Measurements from ENCODE around the gene LIME1. TPM values are rescaled to one million over a fixed set of nuclear protein-coding genes. Genes with fewer than 3 reads are reported as not detected.

LIME1 gene
- total RNA-seq, 1 experiment from 2014 or later, result 27.4 TPM

- peak overlapping the region; percentile 85 to 96 for H3K4me3 ChIP-seq (replicated peaks in 1 of 2; ENCODE audit: low read depth in 1 of 2, low read length in 2 of 2)
- no peaks in the 10 kb centered on the region for H4K20me1 ChIP-seq (ENCODE audit: insufficient read depth)
- peaks cover 15 to 55% of the 10 kb centered on the region in 2 experiments for H3K36me3 ChIP-seq (ENCODE audit: control insufficient read depth in 1 of 2, insufficient read depth in 2 of 2, low read length in 2 of 2)
- ChIA-PET RAD21 (ENCODE audit: low non-redundant PET in 1 of 2, low total read pairs in 2 of 2, uncharacterized antibody in 2 of 2, unreplicated experiment in 2 of 2) (no interaction called here), POLR2A (interaction anchor here (1.7 to 2.2 kb wide), 2 partner anchors 32 to 156 kb away, joined by 6 to 15 read pairs; partner anchors contain the start of gene TPD52L2), CTCF (no interaction called here)
- intact Hi-C loops (cut with micrococcal nuclease), result loop anchor here (10.0 kb wide), 1 partner anchor 346 kb away; no protein-coding TSS in a partner anchor
- ATAC-seq (no peak), DNase-seq (ENCODE audit: low read depth, low spot score) (no peak)
- no peak overlapping the region for H3K27ac ChIP-seq (ENCODE audit: low read depth, low read length)
- H2AFZ ChIP-seq (ENCODE audit: low read depth, low read length, poor library complexity, severe bottlenecking), result no peak overlapping the region
- no peaks in the 10 kb centered on the region for H3K27me3 ChIP-seq (ENCODE audit: insufficient read depth, low read length)
- peak overlapping the region; percentile 95 for H3K4me2 ChIP-seq (ENCODE audit: low read length)
- H3K9me3 ChIP-seq (ENCODE audit: control insufficient read depth in 1 of 2, insufficient read depth in 1 of 2, low read depth in 1 of 2, low read length in 2 of 2), result peaks cover 0 to 6% of the 10 kb centered on the region in 2 experiments; a peak in 1 of 4 replicates
- H3K9ac ChIP-seq (ENCODE audit: low read length), result peak overlapping the region; percentile 96
- TF ChIP-seq SRF (IDR thresholded peaks at IDR 0.05; ENCODE audit: low read depth) (no peak), ZNF274 (IDR thresholded peaks at IDR 0.05; ENCODE audit: low read depth, low read length) (no peak), FOSL1 (IDR thresholded peaks at IDR 0.05; ENCODE audit: low read depth) (no peak), CEBPB (IDR thresholded peaks at IDR 0.05; ENCODE audit: low read depth) (no peak), SIN3A (IDR thresholded peaks at IDR 0.05; ENCODE audit: low read depth) (no peak), EGR1 (IDR thresholded peaks at IDR 0.05; ENCODE audit: low read depth) (no peak), ZBTB33 (IDR thresholded peaks at IDR 0.05; ENCODE audit: extremely low read depth, insufficient replicate concordance, low read length) (no peak), YY1 (IDR thresholded peaks at IDR 0.05; ENCODE audit: extremely low read depth, insufficient replicate concordance, low read depth, low read length) (no peak), ATF3 (IDR thresholded peaks at IDR 0.05) (no peak), POLR2A (IDR thresholded peaks at IDR 0.05; ENCODE audit: borderline replicate concordance, extremely low read depth, insufficient read depth, insufficient read length) (no peak), SP1 (IDR thresholded peaks at IDR 0.05; ENCODE audit: low read depth) (no peak), POLR2AphosphoS5 (IDR thresholded peaks at IDR 0.05; ENCODE audit: low read depth, low read length) (no peak), EZH2phosphoT487 (IDR thresholded peaks at IDR 0.05; ENCODE audit: borderline replicate concordance) (no peak)
- TF ChIP-seq, protein P1, sequence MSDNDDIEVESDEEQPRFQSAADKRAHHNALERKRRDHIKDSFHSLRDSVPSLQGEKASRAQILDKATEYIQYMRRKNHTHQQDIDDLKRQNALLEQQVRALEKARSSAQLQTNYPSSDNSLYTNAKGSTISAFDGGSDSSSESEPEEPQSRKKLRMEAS (IDR thresholded peaks at IDR 0.05), result no peak
- no TSS peak for BruUV-seq (replicated peaks)
- no peaks in the 10 kb centered on the region for H3K9me2 ChIP-seq (ENCODE audit: insufficient read depth)
- peaks cover 89% of the 10 kb centered on the region for H3K79me2 ChIP-seq (ENCODE audit: insufficient read depth, low read length)
- peaks cover 13 to 21% of the 10 kb centered on the region in 2 experiments for H3K4me1 ChIP-seq (ENCODE audit: control insufficient read depth in 1 of 2, insufficient read depth in 2 of 2, low read length in 2 of 2)
These were observed 27.3 kb upstream of the LIME1 start for GRCh38 chr20:63709149-63709527.
